ENCODE data around the gene PARVB.

The PARVB gene

GRCh38 chr22:44025171-44026065 lies 1.3 kb downstream of the PARVB start:
- in situ Hi-C loops (cut with HindIII; ENCODE audit: low sequenced_read_pairs): no loop called here

DNA sequence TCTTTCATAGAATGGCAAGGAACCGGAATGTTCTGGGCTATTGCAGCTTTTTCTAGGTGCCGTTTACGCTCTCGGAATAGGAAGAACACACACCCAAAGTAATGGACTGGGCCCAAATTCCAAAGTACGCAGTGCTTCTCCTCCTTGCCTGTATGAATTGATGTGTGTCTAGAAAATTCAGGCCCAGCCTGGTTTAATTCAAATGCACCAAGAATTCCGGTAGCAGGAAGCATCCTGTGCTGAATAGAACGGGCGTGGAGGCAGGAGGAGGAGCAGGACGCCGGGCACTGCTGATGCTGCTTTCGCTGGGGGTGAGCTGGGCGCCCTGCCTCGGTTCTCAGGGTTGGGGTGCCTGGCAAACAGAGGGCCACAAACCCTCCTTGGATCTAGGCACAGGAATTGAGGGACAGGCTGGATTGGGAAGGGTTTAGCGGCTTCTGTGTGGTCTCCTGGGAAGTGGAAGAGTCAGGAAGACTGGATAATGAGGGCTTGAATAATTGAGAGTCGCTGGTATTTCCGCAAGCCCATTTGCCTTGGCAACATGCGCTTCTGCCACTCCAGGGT lies 2.0 kb downstream of the PARVB start:
- in situ Hi-C loops (cut with HindIII; ENCODE audit: low sequenced_read_pairs): no loop called here

- in situ Hi-C loops (cut with HindIII; ENCODE audit: low sequenced_read_pairs): no loop called here
Measured at GRCh38 chr22:44026630-44027511, 2.8 kb downstream of the PARVB start.

DNA sequence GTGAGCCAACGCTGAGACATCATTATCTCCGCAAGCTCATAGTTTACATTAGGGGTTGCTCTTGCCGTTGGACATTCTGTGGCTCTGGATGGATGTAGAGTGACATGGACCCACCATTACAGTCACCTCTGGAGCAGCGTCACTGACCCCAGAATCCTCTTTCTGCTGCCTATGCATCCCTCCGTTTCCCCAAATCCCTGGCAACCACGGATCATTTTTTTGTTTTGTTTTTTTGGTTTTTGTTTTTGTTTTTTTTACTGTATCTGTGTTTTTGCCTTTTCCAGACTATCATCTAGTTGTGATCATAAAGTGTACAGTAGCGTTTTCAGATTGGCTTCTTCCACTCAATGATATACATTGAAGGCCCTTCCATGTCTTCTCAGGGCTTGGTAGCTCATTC lies 4.0 kb downstream of the PARVB start:
- in situ Hi-C loops (cut with HindIII; ENCODE audit: low sequenced_read_pairs): no loop called here

- in situ Hi-C loops (cut with HindIII; ENCODE audit: low sequenced_read_pairs): no loop called here
Measured at GRCh38 chr22:44029069-44029468, 5.0 kb downstream of the PARVB start.

DNA sequence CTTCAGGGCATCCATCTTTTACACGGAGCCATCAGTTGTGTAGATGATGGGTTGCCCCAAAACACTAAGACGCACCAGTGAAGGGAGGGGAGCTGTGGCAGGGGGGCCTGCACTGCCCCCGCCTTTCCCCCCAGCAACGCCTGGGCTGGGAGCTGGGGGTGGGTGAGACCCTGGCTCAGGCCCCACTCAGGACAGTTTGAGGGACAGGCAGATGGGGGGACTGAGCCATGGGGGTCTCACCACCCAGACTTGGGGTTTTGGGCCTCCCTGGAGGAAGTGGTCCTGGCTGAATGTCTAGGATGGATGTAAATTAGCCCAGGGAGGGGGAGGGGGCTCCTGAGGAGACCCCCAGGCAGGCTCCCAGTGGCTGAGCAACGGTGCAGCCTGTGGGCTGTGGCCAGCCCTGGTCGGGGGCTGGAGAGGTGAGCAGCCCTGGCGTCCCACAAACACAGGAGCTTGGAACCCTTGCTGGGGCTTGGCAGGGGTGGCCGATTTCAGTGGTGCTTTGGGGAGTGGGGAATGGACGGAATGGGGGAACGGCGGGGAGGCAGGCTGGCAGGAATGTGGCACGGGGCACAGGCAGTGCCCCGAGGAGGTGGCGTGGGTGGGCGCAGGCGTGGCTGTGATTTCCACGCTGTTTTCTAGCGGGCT lies 6.1 kb downstream of the PARVB start:
- in situ Hi-C loops (cut with HindIII; ENCODE audit: low sequenced_read_pairs): no loop called here

- in situ Hi-C loops (cut with HindIII; ENCODE audit: low sequenced_read_pairs): no loop called here
Measured at GRCh38 chr22:44030702-44031082, 6.6 kb downstream of the PARVB start.

GRCh38 chr22:44031158-44031952 lies 7.3 kb downstream of the PARVB start:
- in situ Hi-C loops (cut with HindIII; ENCODE audit: low sequenced_read_pairs): no loop called here

DNA sequence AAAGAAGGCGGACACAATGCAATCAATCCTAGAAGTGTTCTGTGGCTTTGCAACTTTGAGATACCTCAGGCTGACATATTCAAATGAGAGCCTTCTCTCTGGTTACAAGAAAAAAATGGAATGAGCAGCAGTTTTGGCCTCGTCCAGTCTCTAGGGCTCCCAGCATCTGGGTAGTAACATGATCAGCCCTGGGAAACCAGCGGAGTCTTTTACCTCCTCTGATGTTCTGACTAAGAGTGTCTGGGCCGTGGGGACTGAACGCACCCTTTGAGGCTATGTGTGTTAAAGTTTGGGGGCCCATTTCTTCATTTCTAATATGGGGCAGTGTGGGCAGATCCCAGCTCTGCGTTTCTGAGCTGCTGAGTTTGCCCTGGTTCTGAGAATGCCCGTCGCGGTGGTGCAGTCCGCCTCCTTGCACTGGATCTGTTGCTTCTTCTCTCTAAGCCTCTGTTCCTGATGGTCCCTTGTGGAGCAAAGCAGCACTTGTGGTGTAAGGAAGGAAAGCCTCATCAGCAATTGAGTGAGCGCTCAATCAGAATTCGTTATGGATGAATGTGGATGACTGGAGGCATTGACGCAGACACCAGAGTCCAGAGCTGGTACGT lies 8.1 kb downstream of the PARVB start:
- in situ Hi-C loops (cut with HindIII; ENCODE audit: low sequenced_read_pairs): no loop called here

DNA sequence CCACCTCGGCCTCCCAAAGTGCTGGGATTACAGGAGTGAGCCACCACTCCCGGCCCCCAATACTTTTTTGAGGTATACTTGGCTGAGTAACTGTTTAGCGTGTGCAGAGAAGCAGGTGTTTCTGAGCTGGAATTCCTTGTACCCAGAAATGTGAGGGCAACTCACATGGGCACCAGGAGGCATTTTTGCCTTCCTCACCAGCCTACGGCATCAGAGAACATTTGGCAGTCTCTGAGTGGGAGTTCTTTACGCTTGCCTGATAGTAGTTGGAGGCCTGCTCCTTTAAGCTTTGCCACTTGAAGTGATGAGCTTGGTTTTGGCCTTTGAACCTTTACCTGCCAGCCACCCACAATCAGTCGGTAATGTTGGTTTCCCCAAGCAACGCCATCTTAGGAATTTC lies 9.2 kb downstream of the PARVB start:
- in situ Hi-C loops (cut with HindIII; ENCODE audit: low sequenced_read_pairs): no loop called here

GRCh38 chr22:44033694-44034093 lies 9.6 kb downstream of the PARVB start:
- in situ Hi-C loops (cut with HindIII; ENCODE audit: low sequenced_read_pairs): no loop called here

- in situ Hi-C loops (cut with HindIII; ENCODE audit: low sequenced_read_pairs): no loop called here
Measured at GRCh38 chr22:44037519-44038375, 13.6 kb downstream of the PARVB start.

DNA sequence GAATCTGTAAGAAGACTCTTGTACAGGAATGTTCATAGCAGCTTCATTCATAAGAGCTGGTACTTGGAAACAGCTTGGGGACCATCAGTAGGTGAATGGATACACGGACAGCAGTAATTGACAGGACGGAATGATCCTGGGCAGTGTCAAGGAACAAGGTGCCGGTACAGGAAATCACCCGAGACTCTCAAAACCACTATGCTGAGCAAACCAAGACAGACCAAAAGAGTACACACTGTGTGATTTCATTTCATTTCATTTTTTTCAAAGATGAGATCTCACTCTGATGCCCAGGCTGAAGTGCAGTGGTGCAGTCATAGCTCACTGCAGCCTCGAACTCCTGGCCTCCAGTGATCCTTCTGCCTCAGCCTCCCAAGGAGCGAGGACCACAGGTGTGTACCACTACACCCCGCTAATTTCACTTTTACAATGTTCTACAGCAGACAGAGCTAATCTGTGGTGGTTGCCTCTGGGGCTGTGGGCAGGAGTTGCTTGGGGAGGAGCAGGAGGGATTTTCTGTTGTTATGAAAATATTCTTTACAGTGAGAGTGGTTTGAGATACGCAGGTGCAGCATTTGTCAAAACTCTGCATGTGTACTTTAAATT lies 15.6 kb downstream of the PARVB start:
- in situ Hi-C loops (cut with HindIII; ENCODE audit: low sequenced_read_pairs): no loop called here

- in situ Hi-C loops (cut with HindIII; ENCODE audit: low sequenced_read_pairs): no loop called here
Measured at GRCh38 chr22:44042249-44043218, 18.4 kb downstream of the PARVB start.

GRCh38 chr22:44045145-44045544 lies 21.0 kb downstream of the PARVB start:
- in situ Hi-C loops (cut with HindIII; ENCODE audit: low sequenced_read_pairs): no loop called here

GRCh38 chr22:44046485-44047141 lies 22.5 kb downstream of the PARVB start:
- in situ Hi-C loops (cut with HindIII; ENCODE audit: low sequenced_read_pairs): no loop called here

- in situ Hi-C loops (cut with HindIII; ENCODE audit: low sequenced_read_pairs): no loop called here
Measured at GRCh38 chr22:44047891-44048301, 23.8 kb downstream of the PARVB start.

All from endothelial cell of hepatic sinusoid (primary cell).